Right lobe of liver (tissue), 4 donors: ENCODE results near the gene CCDC80.

Experiments
- CTCF ChIP-seq, 4 donors: fragments of 200-600 bp in 3 of 4; fragments of 450-650 bp in 1 of 4; IDR thresholded peaks; one replicate each; pipeline versions ENCODE4 v1.5.1 to v1.8.0; 2016 to 2022; ENCODE audit warnings: antibody characterized with exemption in 4 of 4, mild to moderate bottlenecking in 2 of 4
- POLR2A ChIP-seq: fragments of 450-650 bp; IDR thresholded peaks from one replicate; pipeline ENCODE4 v1.6.1; 2017; ENCODE audit warnings: antibody characterized with exemption, mild to moderate bottlenecking
- donor health status: DM: no; HTN: no; CAD: no.
- donor health status: DM: no; HTN: no; CAD: no.
- donor health status: DM: no; HTN: yes; CAD: no.

DNA sequence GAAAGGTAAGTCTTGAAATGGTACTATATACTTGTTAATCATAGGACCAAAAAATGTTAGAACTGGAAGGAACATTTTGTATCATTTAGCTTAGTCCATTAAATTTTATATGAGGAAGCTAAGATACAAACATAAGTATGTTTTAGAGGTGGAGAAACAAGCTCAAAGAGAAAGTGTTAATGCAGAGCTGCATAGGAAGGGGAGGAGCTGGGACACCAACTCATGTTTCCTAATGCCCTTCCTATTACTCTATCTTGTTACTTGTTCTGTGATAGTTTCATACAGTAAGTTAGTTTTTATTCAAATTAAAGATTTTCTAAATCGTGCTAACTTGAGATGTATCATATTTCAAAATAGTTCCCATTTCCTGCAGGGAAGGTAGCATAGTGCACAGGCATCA is 71.7 kb downstream of the CCDC80 start:
- TF ChIP-seq POLR2A (no peak), CTCF (IDR thresholded peaks at IDR 0.05) (no peak)
